HG03025 (cell line): ENCODE results near the gene ARHGAP12.

Source experiments
- ATAC-seq: cut with Tn5 transposase; IDR thresholded peaks from one replicate; pipeline ENCODE4 v1.9.1; 2021; ENCODE audit warnings: mild to moderate bottlenecking, moderate library complexity; ENCODE audit not compliant: unreplicated experiment, low FRiP score

ARHGAP12 gene

GRCh38 chr10:31886885-31887284 lies 41.7 kb downstream of the ARHGAP12 start:
- no peak for ATAC-seq

GRCh38 chr10:31885971-31886370 lies 42.7 kb downstream of the ARHGAP12 start:
- ATAC-seq, result no peak

GRCh38 chr10:31884386-31884785 lies 44.2 kb downstream of the ARHGAP12 start:
- ATAC-seq, result no peak

GRCh38 chr10:31883397-31883796 lies 45.2 kb downstream of the ARHGAP12 start:
- ATAC-seq, result no peak

- ATAC-seq, result no peak
Observed at GRCh38 chr10:31878486-31878885, 50.1 kb downstream of the ARHGAP12 start.

GRCh38 chr10:31876652-31877352 lies 51.8 kb downstream of the ARHGAP12 start:
- no peak for ATAC-seq

GRCh38 chr10:31875608-31876007 lies 53.0 kb downstream of the ARHGAP12 start:
- no peak for ATAC-seq

- ATAC-seq, result no peak
Observed at GRCh38 chr10:31873724-31874123, 54.9 kb downstream of the ARHGAP12 start.

GRCh38 chr10:31871266-31872065 lies 57.2 kb downstream of the ARHGAP12 start:
- no peak for ATAC-seq

- no peak for ATAC-seq
Observed at GRCh38 chr10:31867646-31868045, 61.0 kb downstream of the ARHGAP12 start.

GRCh38 chr10:31866118-31866670 lies 62.4 kb downstream of the ARHGAP12 start:
- no peak for ATAC-seq

GRCh38 chr10:31864834-31865518 lies 63.7 kb downstream of the ARHGAP12 start:
- ATAC-seq, result no peak

- ATAC-seq, result no peak
Observed at GRCh38 chr10:31855033-31855432, 73.6 kb downstream of the ARHGAP12 start.

- ATAC-seq, result no peak
Observed at GRCh38 chr10:31853629-31854028, 75.0 kb downstream of the ARHGAP12 start.

- no peak for ATAC-seq
Observed at GRCh38 chr10:31851216-31851615, 77.4 kb downstream of the ARHGAP12 start.

GRCh38 chr10:31847515-31847914 lies 81.1 kb downstream of the ARHGAP12 start:
- ATAC-seq, result no peak

GRCh38 chr10:31838709-31839108 lies 89.9 kb downstream of the ARHGAP12 start:
- no peak for ATAC-seq

- ATAC-seq, result no peak
Observed at GRCh38 chr10:31838065-31838464, 90.6 kb downstream of the ARHGAP12 start.

- ATAC-seq, result no peak
Observed at GRCh38 chr10:31836569-31837406, 91.8 kb downstream of the ARHGAP12 start.

GRCh38 chr10:31833753-31834152 lies 94.9 kb downstream of the ARHGAP12 start:
- no peak for ATAC-seq
